Stimulated activated effector memory CD8-positive, alpha-beta T cell treated with anti-CD3 and anti-CD28 coated beads, Interleukin-12 subunit alpha, Interleukin-12 subunit beta, amount 100 ng/mL, for 72 hours (primary cell): Measurements from ENCODE around the gene SYT5.
A peak's percentile ranks its signal among the peaks of the same experiment; 100 is the strongest.
"Not testable (repeated sequence)": the region's sequence is repeated elsewhere in the genome, so short reads cannot be mapped to it uniquely, and the experiment has no call there.

ENCODE experiments used
- ATAC-seq: fragments of 150-1000 bp; cut with Tn5 transposase; 2 replicates; pipeline ENCODE4 v1.10.0; 2021
- DNase-seq, 2 donors: peaks; one replicate each; pipeline ENCODE4 v3.0.0; 2021 to 2022; ENCODE audit warnings: low spot score in 2 of 2
- H3K27ac Mint-ChIP-seq: one replicate; pipeline ENCODE4 v1.8.0; 2022; ENCODE audit warnings: mild to moderate bottlenecking, mixed read lengths
- H3K36me3 Mint-ChIP-seq: one replicate; pipeline ENCODE4 v1.8.0; 2022; ENCODE audit warnings: mild to moderate bottlenecking, mixed read lengths
- H3K4me1 Mint-ChIP-seq: one replicate; pipeline ENCODE4 v1.8.0; 2022; ENCODE audit warnings: mixed read lengths
- H3K4me3 Mint-ChIP-seq: one replicate; pipeline ENCODE4 v1.8.0; 2022; ENCODE audit warnings: mild to moderate bottlenecking, mixed read lengths
- H3K9me3 Mint-ChIP-seq: one replicate; pipeline ENCODE4 v1.8.0; 2022; ENCODE audit warnings: mixed read lengths

Gene SYT5

GRCh38 chr19:55186080-55186479 is 6.0 kb upstream of the SYT5 start:
- DNase-seq (no peak), ATAC-seq (no peak)
- Mint-ChIP-seq H3K36me3 (no peaks in the 10 kb centered on the region), H3K4me1 (no peaks in the 10 kb centered on the region), H3K4me3 (no peak overlapping the region), H3K9me3 (no peaks in the 10 kb centered on the region), H3K27ac (no peak overlapping the region)

- Mint-ChIP-seq H3K36me3 (peaks cover 18% of the 10 kb centered on the region), H3K9me3 (no peaks in the 10 kb centered on the region), H3K4me1 (peaks cover 24% of the 10 kb centered on the region), H3K4me3 (no peak overlapping the region), H3K27ac (no peak overlapping the region)
- ATAC-seq (no peak), DNase-seq (no peak)
Measured at GRCh38 chr19:55181740-55182139, 1.7 kb upstream of the SYT5 start.

- Mint-ChIP-seq H3K9me3 (no peaks in the 10 kb centered on the region), H3K36me3 (peaks cover 18% of the 10 kb centered on the region), H3K4me3 (peak overlapping the region; percentile 67), H3K4me1 (peaks cover 27% of the 10 kb centered on the region), H3K27ac (peak overlapping the region; percentile 81)
- ATAC-seq (peak; percentile 90), DNase-seq (peak; percentile 84 to 95)
Measured at GRCh38 chr19:55178781-55179599, 1.1 kb downstream of the SYT5 start.

GRCh38 chr19:55176076-55176475 is 4.0 kb downstream of the SYT5 start:
- no peak overlapping the region for H3K27ac Mint-ChIP-seq
- peaks cover 18% of the 10 kb centered on the region for H3K36me3 Mint-ChIP-seq
- no peaks in the 10 kb centered on the region for H3K9me3 Mint-ChIP-seq
- no peak overlapping the region for H3K4me3 Mint-ChIP-seq
- ATAC-seq, result no peak
- no peak for DNase-seq
- peaks cover 45% of the 10 kb centered on the region for H3K4me1 Mint-ChIP-seq

GRCh38 chr19:55175117-55175867 is 4.8 kb downstream of the SYT5 start:
- H3K36me3 Mint-ChIP-seq, result peaks cover 14% of the 10 kb centered on the region
- ATAC-seq, result no peak
- no peaks in the 10 kb centered on the region for H3K9me3 Mint-ChIP-seq
- no peak overlapping the region for H3K27ac Mint-ChIP-seq
- peaks cover 38% of the 10 kb centered on the region for H3K4me1 Mint-ChIP-seq
- H3K4me3 Mint-ChIP-seq, result no peak overlapping the region
- DNase-seq, result no peak

- H3K4me1 Mint-ChIP-seq, result peaks cover 30% of the 10 kb centered on the region
- H3K4me3 Mint-ChIP-seq, result peak overlapping the region; percentile 65
- H3K36me3 Mint-ChIP-seq, result peaks cover 8% of the 10 kb centered on the region
- ATAC-seq (no peak), DNase-seq (no peak)
- H3K27ac Mint-ChIP-seq, result no peak overlapping the region
- no peaks in the 10 kb centered on the region for H3K9me3 Mint-ChIP-seq
Measured at GRCh38 chr19:55174425-55175116, 5.5 kb downstream of the SYT5 start.

- H3K27ac Mint-ChIP-seq, result no peak overlapping the region
- H3K36me3 Mint-ChIP-seq, result peaks cover under 1% of the 10 kb centered on the region
- peaks cover 23% of the 10 kb centered on the region for H3K4me1 Mint-ChIP-seq
Measured at GRCh38 chr19:55173714-55174409, 6.2 kb downstream of the SYT5 start.

GRCh38 chr19:55173186-55173713 is 6.8 kb downstream of the SYT5 start:
- ATAC-seq (no peak), DNase-seq (no peak)
- peak overlapping the region; percentile 65 for H3K4me3 Mint-ChIP-seq
- no peak overlapping the region for H3K27ac Mint-ChIP-seq
- no peaks in the 10 kb centered on the region for H3K36me3 Mint-ChIP-seq
- H3K4me1 Mint-ChIP-seq, result peaks cover 21% of the 10 kb centered on the region
- H3K9me3 Mint-ChIP-seq, result no peaks in the 10 kb centered on the region

More at GRCh38 chr19:55173714-55174409, 6.2 kb downstream of the SYT5 start:
- DNase-seq (peak; percentile 24 to 74), ATAC-seq (peak; percentile 62)
- Mint-ChIP-seq H3K4me3 (peak overlapping the region; percentile 65), H3K9me3 (no peaks in the 10 kb centered on the region)

- peaks cover 21% of the 10 kb centered on the region for H3K4me1 Mint-ChIP-seq
- no peaks in the 10 kb centered on the region for H3K9me3 Mint-ChIP-seq
- peak overlapping the region; percentile 65 for H3K4me3 Mint-ChIP-seq
- ATAC-seq, result no peak
- no peak overlapping the region for H3K27ac Mint-ChIP-seq
- no peak for DNase-seq
- no peaks in the 10 kb centered on the region for H3K36me3 Mint-ChIP-seq
Measured at GRCh38 chr19:55172741-55173140, 7.3 kb downstream of the SYT5 start.

GRCh38 chr19:55172318-55172717 is 7.8 kb downstream of the SYT5 start:
- DNase-seq, H3K27ac Mint-ChIP-seq, H3K9me3 Mint-ChIP-seq, ATAC-seq, H3K36me3 Mint-ChIP-seq: not testable (repeated sequence)
- peaks cover 21% of the 10 kb centered on the region for H3K4me1 Mint-ChIP-seq
- H3K4me3 Mint-ChIP-seq, result peak overlapping the region; percentile 65

- ATAC-seq (no peak), DNase-seq (no peak)
- Mint-ChIP-seq H3K4me3 (peak overlapping the region; percentile 65), H3K27ac (no peak overlapping the region), H3K4me1 (peaks cover 28% of the 10 kb centered on the region), H3K9me3 (no peaks in the 10 kb centered on the region), H3K36me3 (peaks cover 5% of the 10 kb centered on the region)
Measured at GRCh38 chr19:55171440-55171839, 8.6 kb downstream of the SYT5 start.

- Mint-ChIP-seq H3K9me3 (no peaks in the 10 kb centered on the region), H3K36me3 (peaks cover 5% of the 10 kb centered on the region), H3K27ac (no peak overlapping the region), H3K4me3 (no peak overlapping the region), H3K4me1 (peaks cover 32% of the 10 kb centered on the region)
- ATAC-seq (no peak), DNase-seq (no peak)
Measured at GRCh38 chr19:55169136-55169535, 11.0 kb downstream of the SYT5 start.

- H3K36me3 Mint-ChIP-seq, result peaks cover 5% of the 10 kb centered on the region
- peaks cover 12% of the 10 kb centered on the region for H3K4me1 Mint-ChIP-seq
- H3K9me3 Mint-ChIP-seq, result no peaks in the 10 kb centered on the region
- H3K4me3 Mint-ChIP-seq, result peak within 1 kb of the TSS; percentile 66
- peak; percentile 33 to 86 for DNase-seq
- ATAC-seq, result peak; percentile 88
- H3K27ac Mint-ChIP-seq, result no peak within 1 kb of the TSS
Measured at GRCh38 chr19:55166530-55167268, 13.4 kb downstream of the SYT5 start, which contains the start of gene DNAAF3. Gene DNAAF3 (minus strand): TSS chr19:55166613. CDS start chr19:55166413, 200 bp downstream.

- no peak for DNase-seq
- ATAC-seq, result peak; percentile 43
- H3K36me3 Mint-ChIP-seq, result peaks cover 5% of the 10 kb centered on the region
- peak overlapping the region; percentile 66 for H3K4me3 Mint-ChIP-seq
- H3K4me1 Mint-ChIP-seq, result peaks cover 12% of the 10 kb centered on the region
- H3K27ac Mint-ChIP-seq, result no peak overlapping the region
- no peaks in the 10 kb centered on the region for H3K9me3 Mint-ChIP-seq
Measured at GRCh38 chr19:55165952-55166529, 14.0 kb downstream of the SYT5 start.
